ENCODE data around the gene EFCAB8. TPM values are rescaled to one million over a fixed set of nuclear protein-coding genes. Genes with fewer than 3 reads are reported as not detected.

Gene EFCAB8
- total RNA-seq, 1 experiment from 2014 or later = not detected

- CTCF ChIA-PET = no interaction called here
These were observed 58.6 kb downstream of the EFCAB8 start for GRCh38 chr20:32917191-32917950.

GRCh38 chr20:32918296-32918695 is 59.6 kb downstream of the EFCAB8 start:
- H3K36me3 ChIP-seq (ENCODE audit: low read depth) = no peaks in the 10 kb centered on the region
- H3K4me3 ChIP-seq = no peak overlapping the region
- H3K4me2 ChIP-seq = no peak overlapping the region
- no peak overlapping the region for H2AFZ ChIP-seq
- H3K4me1 ChIP-seq (replicated peaks; ENCODE audit: insufficient read depth) = no peaks in the 10 kb centered on the region
- H3K27ac ChIP-seq = no peak overlapping the region
- peaks cover 69% of the 10 kb centered on the region for H3K27me3 ChIP-seq (ENCODE audit: insufficient read depth, low read depth)
- intact Hi-C loops (cut with micrococcal nuclease; ENCODE audit: unreplicated experiment) = no loop called here
- ChIA-PET CTCF (no interaction called here), POLR2A (ENCODE audit: unreplicated experiment) (no interaction called here)
- DNase-seq = no peak
- no peaks in the 10 kb centered on the region for H4K20me1 ChIP-seq (ENCODE audit: insufficient read depth)
- no peaks in the 10 kb centered on the region for H3K9me2 ChIP-seq (ENCODE audit: insufficient read depth)
- TF ChIP-seq EZH2 (IDR thresholded peaks at IDR 0.05; ENCODE audit: low read depth) = no peak
- TF ChIP-seq CTCF (conservative IDR thresholded peaks at IDR 0.05) = no peak
- H3K9me3 ChIP-seq (ENCODE audit: insufficient read depth, low read depth) = peaks cover 8% of the 10 kb centered on the region; the same call in 1 of the 2 replicates
- no peaks in the 10 kb centered on the region for H3F3A ChIP-seq (ENCODE audit: insufficient read depth, low read depth)
- no peaks in the 10 kb centered on the region for H3K79me2 ChIP-seq (ENCODE audit: low read depth)
- no TSS peak for BruUV-seq (replicated peaks)

More at GRCh38 chr20:32917191-32917950, 58.6 kb downstream of the EFCAB8 start:
- POLR2A ChIA-PET (ENCODE audit: unreplicated experiment) = no interaction called here
- Histone ChIP-seq H4K20me1 (ENCODE audit: insufficient read depth) (no peaks in the 10 kb centered on the region), H3K4me1 (replicated peaks; ENCODE audit: insufficient read depth) (no peaks in the 10 kb centered on the region), H3K4me2 (no peak overlapping the region), H3K9me2 (ENCODE audit: insufficient read depth) (no peaks in the 10 kb centered on the region), H2AFZ (no peak overlapping the region), H3K27me3 (ENCODE audit: insufficient read depth, low read depth) (peaks cover 68% of the 10 kb centered on the region), H3F3A (ENCODE audit: insufficient read depth, low read depth) (no peaks in the 10 kb centered on the region), H3K9me3 (ENCODE audit: insufficient read depth, low read depth) (peaks cover 8% of the 10 kb centered on the region; the same call in 1 of the 2 replicates), H3K79me2 (ENCODE audit: low read depth) (no peaks in the 10 kb centered on the region), H3K4me3 (no peak overlapping the region), H3K36me3 (ENCODE audit: low read depth) (no peaks in the 10 kb centered on the region), H3K27ac (no peak overlapping the region)
- TF ChIP-seq CTCF (conservative IDR thresholded peaks at IDR 0.05) (no peak), EZH2 (IDR thresholded peaks at IDR 0.05; ENCODE audit: low read depth) (no peak)
- no TSS peak for BruUV-seq (replicated peaks)
- no peak for DNase-seq
- intact Hi-C loops (cut with micrococcal nuclease; ENCODE audit: unreplicated experiment) = no loop called here

GRCh38 chr20:32918751-32919150 is 60.0 kb downstream of the EFCAB8 start:
- DNase-seq = no peak
- TF ChIP-seq CTCF (conservative IDR thresholded peaks at IDR 0.05) (no peak), EZH2 (IDR thresholded peaks at IDR 0.05; ENCODE audit: low read depth) (no peak)
- H3K4me2 ChIP-seq = no peak overlapping the region
- no peaks in the 10 kb centered on the region for H3F3A ChIP-seq (ENCODE audit: insufficient read depth, low read depth)
- BruUV-seq (replicated peaks) = no TSS peak
- no peaks in the 10 kb centered on the region for H3K79me2 ChIP-seq (ENCODE audit: low read depth)
- H2AFZ ChIP-seq = no peak overlapping the region
- intact Hi-C loops (cut with micrococcal nuclease; ENCODE audit: unreplicated experiment) = no loop called here
- H4K20me1 ChIP-seq (ENCODE audit: insufficient read depth) = no peaks in the 10 kb centered on the region
- H3K27ac ChIP-seq = no peak overlapping the region
- CTCF ChIA-PET = no interaction called here
- H3K9me3 ChIP-seq (ENCODE audit: insufficient read depth, low read depth) = peaks cover 8% of the 10 kb centered on the region; the same call in 1 of the 2 replicates
- POLR2A ChIA-PET (ENCODE audit: unreplicated experiment) = no interaction called here
- no peaks in the 10 kb centered on the region for H3K9me2 ChIP-seq (ENCODE audit: insufficient read depth)
- peaks cover 74% of the 10 kb centered on the region for H3K27me3 ChIP-seq (ENCODE audit: insufficient read depth, low read depth)
- H3K36me3 ChIP-seq (ENCODE audit: low read depth) = no peaks in the 10 kb centered on the region
- H3K4me3 ChIP-seq = no peak overlapping the region
- no peaks in the 10 kb centered on the region for H3K4me1 ChIP-seq (replicated peaks; ENCODE audit: insufficient read depth)
